ENCODE results near the gene IGFN1.

The IGFN1 gene

GRCh38 chr1:201144701-201145100 lies 45.9 kb upstream of the IGFN1 start:
- no peak for DNase-seq (ENCODE audit: low read depth)
- no peak overlapping the region for H3K4me3 ChIP-seq (ENCODE audit: low read depth, low read length)
- TF ChIP-seq, protein P1, sequence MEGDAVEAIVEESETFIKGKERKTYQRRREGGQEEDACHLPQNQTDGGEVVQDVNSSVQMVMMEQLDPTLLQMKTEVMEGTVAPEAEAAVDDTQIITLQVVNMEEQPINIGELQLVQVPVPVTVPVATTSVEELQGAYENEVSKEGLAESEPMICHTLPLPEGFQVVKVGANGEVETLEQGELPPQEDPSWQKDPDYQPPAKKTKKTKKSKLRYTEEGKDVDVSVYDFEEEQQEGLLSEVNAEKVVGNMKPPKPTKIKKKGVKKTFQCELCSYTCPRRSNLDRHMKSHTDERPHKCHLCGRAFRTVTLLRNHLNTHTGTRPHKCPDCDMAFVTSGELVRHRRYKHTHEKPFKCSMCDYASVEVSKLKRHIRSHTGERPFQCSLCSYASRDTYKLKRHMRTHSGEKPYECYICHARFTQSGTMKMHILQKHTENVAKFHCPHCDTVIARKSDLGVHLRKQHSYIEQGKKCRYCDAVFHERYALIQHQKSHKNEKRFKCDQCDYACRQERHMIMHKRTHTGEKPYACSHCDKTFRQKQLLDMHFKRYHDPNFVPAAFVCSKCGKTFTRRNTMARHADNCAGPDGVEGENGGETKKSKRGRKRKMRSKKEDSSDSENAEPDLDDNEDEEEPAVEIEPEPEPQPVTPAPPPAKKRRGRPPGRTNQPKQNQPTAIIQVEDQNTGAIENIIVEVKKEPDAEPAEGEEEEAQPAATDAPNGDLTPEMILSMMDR (conservative IDR thresholded peaks at IDR 0.05; ENCODE audit: low read depth, low read length), result no peak

DNA sequence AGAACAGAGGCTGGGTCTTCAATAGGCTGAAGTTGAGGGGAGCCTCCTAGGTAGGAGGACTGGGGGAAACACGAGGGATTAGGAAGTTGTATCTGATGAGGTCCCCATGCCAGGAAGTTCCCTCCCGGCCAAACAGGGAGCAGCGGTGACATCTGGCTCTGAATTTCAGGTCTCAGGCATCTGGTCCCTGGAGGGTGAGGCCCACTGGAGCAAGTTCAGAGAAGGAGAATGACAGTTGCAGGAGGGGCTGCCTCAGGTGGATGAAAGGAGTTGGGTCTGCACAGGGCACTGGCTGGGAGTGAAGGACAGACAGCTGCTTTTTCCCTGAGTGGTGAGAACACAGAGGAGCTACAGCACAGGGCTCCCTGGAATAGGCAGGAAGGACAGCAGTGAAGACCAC lies 45.5 kb upstream of the IGFN1 start:
- TF ChIP-seq, protein P1 (conservative IDR thresholded peaks at IDR 0.05; ENCODE audit: low read depth, low read length), result no peak
- no peak for DNase-seq (ENCODE audit: low read depth)
- H3K4me3 ChIP-seq (ENCODE audit: low read depth, low read length), result no peak overlapping the region

DNA sequence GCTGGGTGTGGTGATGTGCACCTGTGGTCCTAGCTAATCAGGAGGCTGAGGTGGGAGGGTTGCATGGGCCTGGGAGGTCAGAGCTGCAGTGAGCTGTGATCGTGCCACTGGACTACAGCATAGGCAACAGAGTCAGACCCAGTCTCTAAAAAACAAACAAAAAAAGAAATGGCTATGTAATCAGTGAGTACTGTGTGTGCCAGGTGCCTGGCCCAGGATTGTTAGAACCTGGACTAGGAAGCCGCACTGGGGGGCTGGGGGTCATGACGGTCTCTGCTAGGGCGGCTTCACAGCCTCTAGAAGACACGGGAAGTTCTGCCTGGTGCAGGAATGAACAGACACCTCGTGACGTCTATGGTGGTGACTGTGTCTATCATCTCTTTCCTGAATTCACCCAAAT lies 44.8 kb upstream of the IGFN1 start:
- DNase-seq (ENCODE audit: low read depth), result no peak
- H3K4me3 ChIP-seq (ENCODE audit: low read depth, low read length), result no peak overlapping the region
- TF ChIP-seq, protein P1 (conservative IDR thresholded peaks at IDR 0.05; ENCODE audit: low read depth, low read length), result no peak

GRCh38 chr1:201146626-201147390 lies 43.8 kb upstream of the IGFN1 start:
- no peak overlapping the region for H3K4me3 ChIP-seq (ENCODE audit: low read depth, low read length)

GRCh38 chr1:201147396-201148015 lies 43.1 kb upstream of the IGFN1 start:
- DNase-seq (ENCODE audit: low read depth), result no peak
- TF ChIP-seq, protein P1 (conservative IDR thresholded peaks at IDR 0.05; ENCODE audit: low read depth, low read length), result no peak
- H3K4me3 ChIP-seq (ENCODE audit: low read depth, low read length), result no peak overlapping the region

More at GRCh38 chr1:201146626-201147390, 43.8 kb upstream of the IGFN1 start:
- TF ChIP-seq, protein P1 (conservative IDR thresholded peaks at IDR 0.05; ENCODE audit: low read depth, low read length), result no peak
- no peak for DNase-seq (ENCODE audit: low read depth)

- TF ChIP-seq, protein P1 (conservative IDR thresholded peaks at IDR 0.05; ENCODE audit: low read depth, low read length), result peak; percentile 58
- no peak overlapping the region for H3K4me3 ChIP-seq (ENCODE audit: low read depth, low read length)
- DNase-seq (ENCODE audit: low read depth), result peak; percentile 72
Observed at GRCh38 chr1:201149400-201149799, 41.2 kb upstream of the IGFN1 start.

Data from choroid plexus epithelial cell (primary cell).